GM18868 (cell line): ENCODE data around the gene ARL2BP.
"Not testable (repeated sequence)": the region's sequence is repeated elsewhere in the genome, so short reads cannot be mapped to it uniquely, and the experiment has no call there.

Experiments
- ATAC-seq: cut with Tn5 transposase; IDR thresholded peaks from one replicate; pipeline ENCODE4 v1.9.1; 2021; ENCODE audit warnings: mild to moderate bottlenecking, moderate library complexity; ENCODE audit not compliant: unreplicated experiment

Gene ARL2BP

DNA sequence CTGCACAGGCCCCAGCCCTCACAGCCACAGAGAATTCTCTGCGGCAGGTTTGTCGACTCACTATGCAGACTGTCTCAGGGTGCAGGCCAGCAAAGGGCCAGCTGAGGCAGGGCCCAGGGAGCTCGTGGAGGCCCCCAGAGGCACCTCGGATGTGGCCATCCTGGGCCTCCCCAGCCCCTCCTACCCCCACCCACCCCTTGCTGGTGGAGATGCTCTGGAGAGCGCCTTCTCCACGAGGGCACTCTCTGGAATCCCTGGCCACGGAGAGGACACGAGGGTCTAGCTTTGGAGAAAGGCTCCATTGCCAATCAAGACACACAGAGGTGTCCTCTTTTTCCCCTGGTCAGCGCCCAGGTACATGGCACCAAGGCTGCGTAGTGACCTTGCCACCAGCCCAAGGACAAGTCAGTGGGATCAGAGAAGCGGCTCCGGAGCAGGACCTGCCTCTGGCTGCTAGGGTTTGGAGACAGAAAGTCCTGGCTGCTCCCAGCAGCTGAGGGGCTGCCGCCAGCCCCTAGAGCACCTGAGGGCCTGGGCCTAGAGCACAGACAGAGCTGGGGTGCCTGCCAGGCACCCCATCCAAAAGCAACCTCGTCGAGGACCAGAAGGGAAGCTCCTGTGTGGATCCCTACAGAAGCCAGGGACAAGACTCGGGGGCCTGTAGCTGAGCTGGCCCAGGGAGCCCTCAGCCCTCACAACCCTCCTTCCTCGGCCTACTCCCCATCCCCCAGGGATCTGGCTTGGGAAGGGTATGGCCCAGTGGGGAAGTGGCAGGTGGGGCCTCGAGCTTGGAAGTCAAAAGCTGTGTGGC, 18.7 kb downstream of the ARL2BP start:
- ATAC-seq: no peak

- ATAC-seq: no peak
These were observed 19.3 kb downstream of the ARL2BP start for GRCh38 chr16:57264381-57264780.

DNA sequence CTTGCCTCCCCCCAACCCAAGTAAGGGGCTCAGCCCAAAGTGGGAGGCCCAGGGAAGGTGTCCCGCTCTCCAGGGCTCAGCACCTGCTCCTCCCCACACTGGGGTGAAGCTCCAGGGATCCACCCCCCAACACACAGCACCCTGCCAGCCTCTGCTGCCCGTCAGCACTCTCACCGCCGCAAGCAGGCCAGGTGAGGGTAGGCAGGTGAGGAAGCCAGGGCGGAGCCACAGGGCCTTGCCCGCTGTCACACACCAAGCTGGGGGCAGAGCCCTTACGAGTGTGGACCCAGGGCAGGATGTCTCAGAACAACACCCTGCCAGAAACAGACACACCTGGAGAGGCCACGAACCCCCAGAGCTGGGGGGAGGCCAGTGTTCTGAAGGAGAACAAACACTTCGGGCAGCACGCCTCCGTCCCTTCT, 19.9 kb downstream of the ARL2BP start:
- no peak for ATAC-seq

DNA sequence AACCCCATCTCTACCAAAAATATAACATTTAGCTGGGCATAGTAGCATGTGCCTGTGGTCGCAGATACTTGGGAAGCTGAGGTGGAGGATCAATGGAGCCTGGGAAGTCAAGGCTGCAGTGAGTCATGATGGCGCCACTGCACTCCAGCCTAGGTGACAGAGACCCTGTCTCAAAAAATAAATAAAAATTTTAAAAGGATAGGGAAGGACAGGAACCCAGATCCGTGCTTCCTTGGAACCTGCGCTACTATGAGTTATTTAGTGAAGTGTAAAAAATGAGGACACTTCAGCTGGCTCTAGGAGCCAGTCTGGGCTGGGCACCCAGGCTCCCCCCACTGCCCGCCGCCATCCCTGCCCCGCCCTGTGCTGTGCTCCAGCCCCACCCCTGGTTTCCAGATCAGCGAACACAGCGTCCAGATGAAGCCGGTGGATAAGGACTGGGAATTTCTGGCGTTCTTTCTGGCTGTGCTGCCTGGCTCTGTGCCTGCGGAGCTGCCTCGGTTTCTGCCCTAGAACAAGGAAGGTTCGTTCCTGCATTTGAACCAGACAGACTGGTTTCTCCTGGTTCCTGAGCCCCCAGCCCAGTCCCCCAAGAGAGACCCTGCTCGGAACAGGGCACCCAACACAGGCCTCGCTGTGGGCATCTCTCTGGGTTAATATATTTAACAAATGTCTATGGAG, 20.9 kb downstream of the ARL2BP start:
- ATAC-seq: no peak

GRCh38 chr16:57266531-57267260, 21.6 kb downstream of the ARL2BP start:
- ATAC-seq: no peak

DNA sequence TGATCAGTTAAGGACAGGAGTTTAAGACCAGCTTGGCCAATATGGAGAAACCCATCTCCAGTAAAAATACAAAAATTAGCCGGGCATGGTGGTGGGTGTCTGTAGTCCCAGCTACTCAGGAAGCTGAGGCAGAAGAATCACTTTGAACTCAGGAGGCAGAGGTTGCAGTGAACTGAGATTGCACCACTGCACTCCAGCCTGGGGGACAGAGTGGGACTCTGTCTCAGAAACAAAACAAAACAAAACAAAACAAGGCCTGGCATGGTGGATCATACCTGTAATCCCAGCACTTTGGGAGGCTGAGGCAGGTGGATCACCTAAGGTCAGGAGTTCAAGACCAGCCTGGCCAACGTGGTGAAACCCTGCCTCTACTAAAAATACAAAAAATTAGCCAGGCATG, 22.3 kb downstream of the ARL2BP start:
- ATAC-seq: not testable (repeated sequence)

- no peak for ATAC-seq
These were observed 24.0 kb downstream of the ARL2BP start for GRCh38 chr16:57268804-57269800.

DNA sequence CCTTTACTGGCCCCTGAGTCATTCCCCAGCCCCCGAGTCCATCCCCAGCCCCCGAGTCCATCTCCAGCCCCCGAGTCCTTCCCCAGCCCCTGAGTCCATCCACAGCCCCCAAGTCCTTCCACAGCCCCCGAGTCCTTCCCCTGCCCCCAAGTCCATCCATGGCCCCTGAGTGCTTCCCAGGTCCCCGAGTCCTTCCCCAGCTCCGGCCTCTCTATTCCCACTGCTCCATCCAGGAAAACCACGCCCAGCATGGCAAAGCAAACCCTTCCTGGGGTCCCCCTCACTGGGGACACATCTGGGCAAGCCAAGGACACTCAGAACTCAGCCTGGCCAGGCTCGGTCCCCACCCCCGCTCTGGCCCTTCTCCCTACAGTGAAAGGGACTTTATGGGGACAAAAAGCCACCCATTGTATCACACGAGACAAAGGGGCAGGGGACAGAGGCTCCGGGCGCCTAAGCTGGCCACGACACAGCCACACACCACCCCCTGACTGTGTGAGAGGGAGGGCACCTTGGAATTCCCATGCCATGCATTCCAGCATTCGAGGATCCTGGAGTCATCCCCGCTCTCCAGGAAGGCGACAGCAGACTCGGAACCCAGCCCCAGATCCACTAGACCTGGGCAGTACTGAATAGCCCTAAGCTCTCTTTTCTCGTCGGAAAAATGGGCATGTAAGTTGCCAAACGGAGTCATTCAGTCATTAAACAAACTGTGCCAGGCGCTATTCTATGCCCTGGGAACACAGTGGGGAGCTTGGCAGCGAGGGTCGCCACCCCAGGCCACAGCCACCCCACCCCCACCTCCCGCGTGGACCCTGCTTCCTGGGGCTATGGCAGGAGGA, 25.4 kb downstream of the ARL2BP start:
- ATAC-seq: no peak

- no peak for ATAC-seq
These were observed 25.9 kb downstream of the ARL2BP start for GRCh38 chr16:57271063-57271345.

DNA sequence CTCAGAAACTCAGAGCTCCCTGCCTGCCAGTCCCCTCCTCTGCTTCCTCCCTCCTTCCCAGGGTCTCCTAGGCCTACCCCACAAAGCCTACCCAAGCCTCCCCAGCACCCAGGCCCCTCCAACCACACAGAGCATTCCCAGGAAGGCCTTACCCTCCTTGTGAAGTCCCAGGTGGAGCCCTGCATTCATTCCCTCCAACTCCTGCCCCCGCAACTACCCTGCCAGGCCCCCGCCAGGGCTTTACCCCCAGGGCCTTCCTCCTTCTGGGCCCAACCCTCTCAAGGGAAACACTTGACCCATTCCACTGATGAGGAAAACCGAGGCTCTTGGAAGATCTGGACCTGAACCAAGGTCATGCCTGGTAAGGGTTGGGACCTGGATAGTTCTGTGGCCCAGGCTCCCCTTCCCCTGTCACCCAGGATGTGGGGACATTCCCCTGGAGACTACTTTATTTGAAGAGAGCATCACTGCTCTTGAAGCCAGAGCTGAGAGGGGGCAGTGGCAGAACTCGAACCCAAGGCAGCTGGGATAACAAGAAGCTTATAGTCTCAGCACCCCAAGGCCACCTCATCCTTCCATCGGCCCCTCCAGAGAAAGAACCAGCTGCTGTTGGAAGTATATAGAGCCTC, 26.9 kb downstream of the ARL2BP start:
- ATAC-seq: no peak

DNA sequence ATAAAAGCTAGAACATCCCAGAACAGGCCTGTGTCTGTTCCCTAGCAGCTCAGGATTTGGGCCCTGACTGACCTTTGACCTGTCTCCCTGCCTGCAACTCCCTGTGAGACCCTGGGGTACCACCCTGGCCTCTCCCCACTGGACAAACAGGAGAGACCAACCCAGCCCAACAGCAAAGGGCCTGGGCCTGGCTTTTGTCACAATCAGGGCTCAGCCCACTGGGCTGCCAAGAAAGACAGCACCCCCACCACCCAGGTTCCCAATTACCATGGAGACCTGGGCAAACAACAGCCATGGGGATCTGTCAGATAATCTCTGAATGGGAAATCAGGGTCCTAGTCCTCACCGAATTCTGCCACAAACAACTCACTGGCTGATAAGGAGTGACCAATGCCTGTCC, 28.3 kb downstream of the ARL2BP start:
- no peak for ATAC-seq

GRCh38 chr16:57273826-57274225, 28.8 kb downstream of the ARL2BP start:
- no peak for ATAC-seq

- ATAC-seq: not testable (repeated sequence)
These were observed 30.9 kb downstream of the ARL2BP start for GRCh38 chr16:57275946-57276345.

DNA sequence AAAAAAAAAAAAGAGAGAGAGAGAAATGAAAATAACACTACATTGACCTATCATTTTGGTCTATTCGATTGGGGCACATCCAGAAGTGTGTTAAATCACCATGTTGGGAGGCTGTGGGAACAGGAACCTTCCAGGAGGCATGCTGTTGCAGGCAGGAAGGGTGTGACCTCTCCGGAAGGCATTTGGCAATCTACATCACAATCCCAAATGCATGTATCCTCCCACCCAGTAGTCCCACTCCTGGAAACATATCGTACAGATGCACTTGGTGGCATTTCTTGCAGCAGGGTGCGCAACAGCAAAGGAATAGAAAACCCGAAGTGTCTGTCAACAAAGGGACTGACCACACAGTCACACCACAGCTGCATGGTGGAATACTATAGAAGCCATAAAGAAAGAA, 31.5 kb downstream of the ARL2BP start:
- ATAC-seq: no peak

- ATAC-seq: no peak
These were observed 32.5 kb downstream of the ARL2BP start for GRCh38 chr16:57277586-57277985.

GRCh38 chr16:57278494-57278893, 33.4 kb downstream of the ARL2BP start:
- ATAC-seq: no peak

DNA sequence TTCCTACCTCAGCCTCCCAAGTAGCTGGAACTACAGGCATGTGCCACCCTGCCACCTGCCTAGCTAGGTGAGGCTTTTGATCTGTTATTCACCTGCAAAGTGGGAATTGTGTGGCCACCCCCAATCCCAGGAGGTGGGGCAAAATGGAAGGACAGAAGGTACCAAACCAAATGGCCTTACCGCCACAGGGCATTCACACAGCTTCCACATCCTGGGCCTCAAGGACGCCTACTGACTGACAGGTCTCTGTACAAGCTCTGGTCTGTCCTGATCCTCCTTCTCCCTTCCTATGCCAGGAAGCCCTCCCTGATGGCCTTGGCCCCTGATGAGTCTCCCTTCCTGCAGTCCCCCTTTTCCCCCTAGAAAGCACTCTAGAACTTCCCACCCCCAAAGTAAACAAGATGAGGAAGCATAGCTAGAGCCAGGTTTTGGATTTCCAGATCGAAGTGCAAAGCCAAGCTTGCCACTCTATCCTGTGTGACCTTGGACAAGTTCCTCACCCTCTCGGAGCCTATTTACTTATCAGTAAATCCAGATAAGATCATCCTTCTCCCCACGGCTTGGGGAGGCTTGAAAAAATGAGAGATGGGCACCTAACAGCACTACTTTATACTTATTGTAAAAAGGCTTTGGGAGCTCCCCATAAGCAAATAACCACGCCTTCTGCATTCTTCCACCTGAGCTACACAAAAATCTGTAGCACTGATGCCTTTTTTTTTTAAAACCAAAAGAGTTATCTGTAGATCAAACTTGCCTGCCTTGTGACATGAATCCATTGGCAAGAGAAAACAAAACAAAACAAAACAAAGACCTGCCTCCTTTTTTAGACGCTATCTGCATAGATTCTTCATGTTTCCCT, 35.0 kb downstream of the ARL2BP start:
- no peak for ATAC-seq

- ATAC-seq: no peak
These were observed 36.7 kb downstream of the ARL2BP start for GRCh38 chr16:57281791-57282190.
